ENCODE results near the gene PARVG. TPM values are rescaled to one million over a fixed set of nuclear protein-coding genes. Genes with fewer than 3 reads are reported as not detected.

PARVG gene
- total RNA-seq, 4 donors from 2014 or later, result 7.1 to 16.2 (median 11.2) TPM

GRCh38 chr22:44133161-44133560 is 47.6 kb upstream of the PARVG start:
- Histone ChIP-seq H3K36me3 (peaks cover 37 to 76% (median 71%) of the 10 kb centered on the region in 4 donors), H3K27me3 (no peaks in the 10 kb centered on the region), H3K27ac (replicated peaks in 1 of 4) (no peak overlapping the region), H3K9me3 (peaks cover 0 to 17% (median 8%) of the 10 kb centered on the region in 4 donors), H3K4me1 (no peaks in the 10 kb centered on the region), H3K4me3 (no peak overlapping the region)
- DNase-seq (ENCODE audit: extremely low spot score), result no peak
- WGBS, result 86% methylated on average over 6 of the region's 6 CpGs
- intact Hi-C loops (cut with DNase I), result no loop called here
- TF ChIP-seq CTCF (IDR thresholded peaks at IDR 0.05), result no peak
- TF ChIP-seq POLR2AphosphoS5 (IDR thresholded peaks at IDR 0.05), result no peak
- no peak for TF ChIP-seq POLR2A (IDR thresholded peaks at IDR 0.05; ENCODE audit: low read depth)
- no peak for TF ChIP-seq EP300 (IDR thresholded peaks at IDR 0.05)

GRCh38 chr22:44133901-44134571 is 46.7 kb upstream of the PARVG start:
- Histone ChIP-seq H3K4me3 (no peak overlapping the region), H3K27me3 (no peaks in the 10 kb centered on the region), H3K36me3 (peaks cover 42 to 85% (median 78%) of the 10 kb centered on the region in 4 donors), H3K9me3 (peaks cover 0 to 17% (median 8%) of the 10 kb centered on the region in 4 donors), H3K27ac (replicated peaks in 1 of 4) (peak overlapping the region in 1 of 4 donors; percentile 6), H3K4me1 (no peaks in the 10 kb centered on the region)
- WGBS, result 65% methylated on average over 18 of the region's 21 CpGs
- DNase-seq (ENCODE audit: extremely low spot score), result no peak
- TF ChIP-seq EP300 (IDR thresholded peaks at IDR 0.05), result no peak
- TF ChIP-seq CTCF (IDR thresholded peaks at IDR 0.05), result no peak
- TF ChIP-seq POLR2A (IDR thresholded peaks at IDR 0.05; ENCODE audit: low read depth), result no peak
- TF ChIP-seq POLR2AphosphoS5 (IDR thresholded peaks at IDR 0.05), result no peak
- intact Hi-C loops (cut with DNase I), result no loop called here

- H3K27me3 ChIP-seq, result no peaks in the 10 kb centered on the region
- no peak for TF ChIP-seq POLR2A (IDR thresholded peaks at IDR 0.05; ENCODE audit: low read depth)
- no peak for TF ChIP-seq POLR2AphosphoS5 (IDR thresholded peaks at IDR 0.05)
- TF ChIP-seq CTCF (IDR thresholded peaks at IDR 0.05), result no peak
- no peak for TF ChIP-seq EP300 (IDR thresholded peaks at IDR 0.05)
- no peak overlapping the region for H3K4me3 ChIP-seq
- no peak for DNase-seq (ENCODE audit: extremely low spot score)
- H3K27ac ChIP-seq (replicated peaks in 1 of 4), result no peak overlapping the region
- intact Hi-C loops (cut with DNase I), result no loop called here
- H3K4me1 ChIP-seq, result peaks cover 0 to 3% (median 0%) of the 10 kb centered on the region in 4 donors
- 87% methylated on average over 8 of the region's 8 CpGs for WGBS
- H3K36me3 ChIP-seq, result peaks cover 48 to 97% (median 90%) of the 10 kb centered on the region in 4 donors
- H3K9me3 ChIP-seq, result peaks cover 0 to 17% (median 8%) of the 10 kb centered on the region in 4 donors
Observed at GRCh38 chr22:44136112-44136511, 44.6 kb upstream of the PARVG start.

GRCh38 chr22:44136786-44137185 is 43.9 kb upstream of the PARVG start:
- intact Hi-C loops (cut with DNase I), result no loop called here
- Histone ChIP-seq H3K4me1 (peaks cover 0 to 3% (median 0%) of the 10 kb centered on the region in 4 donors), H3K27ac (replicated peaks in 1 of 4) (no peak overlapping the region), H3K36me3 (peaks cover 48 to 96% (median 90%) of the 10 kb centered on the region in 4 donors), H3K9me3 (peaks cover 0 to 17% (median 8%) of the 10 kb centered on the region in 4 donors), H3K27me3 (no peaks in the 10 kb centered on the region), H3K4me3 (no peak overlapping the region)
- no peak for TF ChIP-seq POLR2AphosphoS5 (IDR thresholded peaks at IDR 0.05)
- no peak for TF ChIP-seq EP300 (IDR thresholded peaks at IDR 0.05)
- no peak for TF ChIP-seq POLR2A (IDR thresholded peaks at IDR 0.05; ENCODE audit: low read depth)
- TF ChIP-seq CTCF (IDR thresholded peaks at IDR 0.05), result no peak
- no peak for DNase-seq (ENCODE audit: extremely low spot score)

Data from esophagus muscularis mucosa (tissue), 4 donors.